MCF 10A (cell line): ENCODE data around the gene TOR1AIP2. TPM values are rescaled to one million over a fixed set of nuclear protein-coding genes. Genes with fewer than 3 reads are reported as not detected.

Experiments used
- BruUV-seq: library from RNA; stranded (reverse); fragments of 400-500 nt; replicated peaks from 2 replicates; lab custom pipeline; 2021; lab: Mats Ljungman, UMichigan
- CTCF ChIA-PET: fragments of 300-600 bp; sonication (Branson Sonifier 250); formaldehyde crosslinking; extraction: SDS; loops from one replicate; lab custom pipeline; 2021; ENCODE audit warnings: antibody characterized with exemption, inconsistent platforms; lab: Yijun Ruan, JAX
- POLR2A ChIA-PET: fragments of 300-600, 350-650 bp; sonication (Branson Sonifier 250); formaldehyde crosslinking; extraction: SDS; loops from one replicate; lab custom pipeline; 2020; ENCODE audit warnings: antibody characterized with exemption, inconsistent platforms; lab: Yijun Ruan, JAX
- DNase-seq: peaks from one replicate; pipeline ENCODE4 v3.0.0-alpha.2; 2018; ENCODE audit not compliant: unreplicated experiment
- H3K27ac Mint-ChIP-seq: one replicate; pipeline ENCODE4 v1.8.0; 2022; ENCODE audit warnings: mild to moderate bottlenecking, low read depth, mixed read lengths; ENCODE audit not compliant: unreplicated experiment
- H3K27me3 Mint-ChIP-seq: one replicate; pipeline ENCODE4 v1.8.0; 2022; ENCODE audit warnings: mixed read lengths; ENCODE audit not compliant: insufficient read depth, unreplicated experiment
- H3K36me3 Mint-ChIP-seq: one replicate; pipeline ENCODE4 v1.8.0; 2022; ENCODE audit warnings: mild to moderate bottlenecking, moderate library complexity, mixed read lengths; ENCODE audit not compliant: insufficient read depth, unreplicated experiment
- H3K4me1 Mint-ChIP-seq: one replicate; pipeline ENCODE4 v1.8.0; 2022; ENCODE audit warnings: mixed read lengths; ENCODE audit not compliant: insufficient read depth, unreplicated experiment
- H3K4me3 Mint-ChIP-seq: one replicate; pipeline ENCODE4 v1.8.0; 2022; ENCODE audit warnings: mild to moderate bottlenecking, moderate library complexity, mixed read lengths; ENCODE audit not compliant: unreplicated experiment
- H3K9me3 Mint-ChIP-seq: one replicate; pipeline ENCODE4 v1.8.0; 2022; ENCODE audit warnings: mixed read lengths; ENCODE audit not compliant: unreplicated experiment
- intact Hi-C: fragments of 100-400 bp; cut with micrococcal nuclease; formaldehyde crosslinking; loops from 2 replicates; pipeline ENCODE4 v1.14.1; 2022
- total RNA-seq: library from RNA; stranded (reverse); gene quantifications from 2 replicates; pipeline ENCODE4 v1.2.3, GENCODE V29; 2022
- TF ChIP-seq, protein P1 (sequence below): fragments of 200-600 bp; IDR thresholded peaks from one replicate; pipeline ENCODE4 v1.8.0; 2022; ENCODE audit warnings: antibody characterized with exemption, mild to moderate bottlenecking; ENCODE audit not compliant: unreplicated experiment

Gene TOR1AIP2
- total RNA-seq, 1 experiment from 2014 or later, result 166 TPM

- no TSS peak for BruUV-seq
- H3K4me3 Mint-ChIP-seq, result no peak overlapping the region
- intact Hi-C loops, result no loop called here
- no peaks in the 10 kb centered on the region for H3K36me3 Mint-ChIP-seq
- POLR2A ChIA-PET, result no interaction called here
- CTCF ChIA-PET, result interaction anchor here (1.8 to 5.3 kb wide), 4 partner anchors 9 to 15 kb away, joined by 13 to 82 read pairs (median 19); no protein-coding TSS in a partner anchor
- no peak for DNase-seq
- H3K27me3 Mint-ChIP-seq, result no peaks in the 10 kb centered on the region
- TF ChIP-seq, protein P1, sequence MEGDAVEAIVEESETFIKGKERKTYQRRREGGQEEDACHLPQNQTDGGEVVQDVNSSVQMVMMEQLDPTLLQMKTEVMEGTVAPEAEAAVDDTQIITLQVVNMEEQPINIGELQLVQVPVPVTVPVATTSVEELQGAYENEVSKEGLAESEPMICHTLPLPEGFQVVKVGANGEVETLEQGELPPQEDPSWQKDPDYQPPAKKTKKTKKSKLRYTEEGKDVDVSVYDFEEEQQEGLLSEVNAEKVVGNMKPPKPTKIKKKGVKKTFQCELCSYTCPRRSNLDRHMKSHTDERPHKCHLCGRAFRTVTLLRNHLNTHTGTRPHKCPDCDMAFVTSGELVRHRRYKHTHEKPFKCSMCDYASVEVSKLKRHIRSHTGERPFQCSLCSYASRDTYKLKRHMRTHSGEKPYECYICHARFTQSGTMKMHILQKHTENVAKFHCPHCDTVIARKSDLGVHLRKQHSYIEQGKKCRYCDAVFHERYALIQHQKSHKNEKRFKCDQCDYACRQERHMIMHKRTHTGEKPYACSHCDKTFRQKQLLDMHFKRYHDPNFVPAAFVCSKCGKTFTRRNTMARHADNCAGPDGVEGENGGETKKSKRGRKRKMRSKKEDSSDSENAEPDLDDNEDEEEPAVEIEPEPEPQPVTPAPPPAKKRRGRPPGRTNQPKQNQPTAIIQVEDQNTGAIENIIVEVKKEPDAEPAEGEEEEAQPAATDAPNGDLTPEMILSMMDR, result no peak
- H3K27ac Mint-ChIP-seq, result no peak overlapping the region
- no peaks in the 10 kb centered on the region for H3K9me3 Mint-ChIP-seq
- H3K4me1 Mint-ChIP-seq, result no peaks in the 10 kb centered on the region
Observed at GRCh38 chr1:179825206-179825605, 52.4 kb downstream of the TOR1AIP2 start.

DNA sequence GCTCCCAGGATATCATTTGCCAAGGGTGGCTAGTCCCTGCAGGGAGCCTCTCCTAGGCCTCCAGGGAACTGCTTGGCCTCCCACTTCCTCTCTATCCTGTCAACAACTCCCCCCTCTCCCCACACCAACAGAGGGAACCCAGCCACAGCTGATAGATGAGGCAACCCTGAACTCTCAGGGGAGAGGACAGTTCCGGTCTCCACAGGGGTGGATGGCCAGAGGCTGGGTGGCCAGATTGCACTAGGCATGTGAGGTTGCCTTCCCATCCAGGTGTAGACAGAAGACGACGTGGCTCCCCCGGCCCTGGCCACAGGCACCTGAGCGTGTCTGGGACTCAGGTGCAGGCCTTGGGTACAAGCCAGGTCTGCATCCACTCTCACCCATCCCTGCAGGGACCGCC, 53.3 kb downstream of the TOR1AIP2 start:
- no TSS peak for BruUV-seq

GRCh38 chr1:179823693-179824092, 53.9 kb downstream of the TOR1AIP2 start:
- intact Hi-C loops, result no loop called here
- no TSS peak for BruUV-seq
- ChIA-PET CTCF (interaction anchor here (0.8 to 20.7 kb wide), 5 partner anchors 9 to 454 kb away, joined by 4 to 2115 read pairs (median 13); partner anchors contain the start of gene FAM163A), POLR2A (no interaction called here)
- Mint-ChIP-seq H3K27ac (no peak overlapping the region), H3K27me3 (no peaks in the 10 kb centered on the region), H3K36me3 (no peaks in the 10 kb centered on the region), H3K9me3 (no peaks in the 10 kb centered on the region), H3K4me3 (no peak overlapping the region), H3K4me1 (no peaks in the 10 kb centered on the region)
- TF ChIP-seq, protein P1, result no peak
- no peak for DNase-seq

More for the DNA sequence above, 53.3 kb downstream of the TOR1AIP2 start:
- Mint-ChIP-seq H3K27ac (no peak overlapping the region), H3K36me3 (no peaks in the 10 kb centered on the region), H3K4me1 (no peaks in the 10 kb centered on the region), H3K27me3 (no peaks in the 10 kb centered on the region), H3K4me3 (no peak overlapping the region), H3K9me3 (no peaks in the 10 kb centered on the region)
- no peak for DNase-seq
- intact Hi-C loops, result no loop called here
- ChIA-PET CTCF (interaction anchor here (0.8 to 20.7 kb wide), 4 partner anchors 10 to 106 kb away, joined by 4 to 2115 read pairs (median 19); partner anchors contain the start of gene FAM163A), POLR2A (no interaction called here)
- TF ChIP-seq, protein P1, result no peak

DNA sequence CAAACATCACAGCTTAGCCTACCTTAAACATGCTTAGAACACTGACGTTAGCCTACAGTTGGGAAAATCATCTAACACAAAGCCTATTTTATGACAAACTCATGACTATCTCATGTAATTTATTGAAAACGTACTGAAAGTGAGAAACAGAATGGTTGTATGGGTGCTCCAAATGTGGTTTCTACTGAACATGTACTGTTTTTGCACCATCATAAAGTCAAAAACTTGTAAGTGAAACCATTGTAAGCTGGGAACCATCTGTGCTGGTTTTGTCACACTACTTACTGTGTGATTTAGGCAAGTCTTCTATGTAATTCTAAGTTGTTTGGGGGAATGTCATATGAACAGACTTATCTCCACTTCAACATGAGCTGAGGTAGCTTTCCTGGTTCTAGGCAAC, 55.5 kb downstream of the TOR1AIP2 start:
- intact Hi-C loops, result no loop called here
- DNase-seq, result no peak
- Mint-ChIP-seq H3K27me3 (peaks cover 3% of the 10 kb centered on the region), H3K4me1 (no peaks in the 10 kb centered on the region), H3K9me3 (no peaks in the 10 kb centered on the region), H3K36me3 (no peaks in the 10 kb centered on the region), H3K27ac (no peak overlapping the region), H3K4me3 (no peak overlapping the region)
- BruUV-seq, result no TSS peak
- TF ChIP-seq, protein P1, result no peak
- ChIA-PET CTCF (interaction anchor here (0.6 to 20.7 kb wide), 6 partner anchors 8 to 431 kb away, joined by 3 to 2115 read pairs (median 16); partner anchors contain the start of gene FAM163A), POLR2A (no interaction called here)
